Hepatocyte (in vitro differentiated cells): ENCODE results near the gene BSN. TPM values are rescaled to one million over a fixed set of nuclear protein-coding genes. Genes with fewer than 3 reads are reported as not detected.

Experiments used
- DNase-seq: peaks from one replicate; pipeline ENCODE4 v3.0.0-alpha.2; 2016; ENCODE audit warnings: low spot score
- H2AFZ ChIP-seq: fragments of 200-600 bp; sonication (generic); 2 replicates; pipeline ENCODE4 v1.6.0; 2016; ENCODE audit warnings: antibody characterized with exemption, mild to moderate bottlenecking
- H3K27ac ChIP-seq: fragments of 200-600 bp; sonication (generic); 2 replicates; pipeline ENCODE4 v1.5.1; 2016; ENCODE audit warnings: mild to moderate bottlenecking
- H3K27me3 ChIP-seq: fragments of 200-600 bp; sonication (generic); 2 replicates; pipeline ENCODE4 v1.6.1; 2016
- H3K36me3 ChIP-seq: fragments of 200-600 bp; sonication (generic); replicated peaks from 2 replicates; pipeline ENCODE4 v1.5.1; 2016; ENCODE audit warnings: low read depth; ENCODE audit not compliant: insufficient read depth
- H3K4me1 ChIP-seq: fragments of 200-600 bp; sonication (generic); 2 replicates; pipeline ENCODE4 v1.5.1; 2016; ENCODE audit warnings: mild to moderate bottlenecking, moderate library complexity; ENCODE audit not compliant: insufficient read depth
- H3K4me2 ChIP-seq: fragments of 200-600 bp; sonication (generic); 2 replicates; pipeline ENCODE4 v1.6.0; 2016
- H3K4me3 ChIP-seq: fragments of 200-600 bp; sonication (generic); 2 replicates; pipeline ENCODE4 v1.5.1; 2016; ENCODE audit warnings: mild to moderate bottlenecking
- H3K79me2 ChIP-seq: fragments of 200-600 bp; sonication (generic); 2 replicates; pipeline ENCODE4 v1.6.0; 2017; ENCODE audit warnings: mild to moderate bottlenecking
- H3K9me2 ChIP-seq: fragments of 200-600 bp; sonication (generic); replicated peaks from 2 replicates; pipeline ENCODE4 v1.6.0; 2017; ENCODE audit warnings: mild to moderate bottlenecking; ENCODE audit not compliant: insufficient read depth
- H3K9me3 ChIP-seq: fragments of 200-600 bp; sonication (generic); 2 replicates; pipeline ENCODE4 v1.5.1; 2016; ENCODE audit warnings: low read depth, mild to moderate bottlenecking
- H4K20me1 ChIP-seq: fragments of 200-600 bp; sonication (generic); 2 replicates; pipeline ENCODE4 v1.6.0; 2016; ENCODE audit warnings: mild to moderate bottlenecking; ENCODE audit not compliant: insufficient read depth, poor library complexity, severe bottlenecking
- EZH2 ChIP-seq: fragments of 200-600 bp; sonication (generic); IDR thresholded peaks from 2 replicates; pipeline ENCODE4 v1.6.1; 2016; ENCODE audit warnings: antibody characterized with exemption, mild to moderate bottlenecking, borderline replicate concordance
- EZH2phosphoT487 ChIP-seq: fragments of 200-600 bp; sonication (generic); IDR thresholded peaks from one replicate; pipeline ENCODE4 v1.6.1; 2018; ENCODE audit warnings: antibody characterized with exemption, mild to moderate bottlenecking, low read depth, moderate library complexity; ENCODE audit not compliant: unreplicated experiment, severe bottlenecking
- WGBS: methylation state at CpG from one replicate; pipeline ENCODE4 v1.1.6; 2016; ENCODE audit warnings: low lambda C conversion rate; ENCODE audit errors: missing lambda C conversion rate; 5-methylcytosine and 5-hydroxymethylcytosine counted together
- polyA plus RNA-seq: library from polyadenylated mRNA; unstranded; fragments of >200 nt; fragmentation: Nextera tagmentation; extraction: Ambion mirVana; gene quantifications from 2 replicates; pipeline ENCODE4 v1.2.1, GENCODE V29; 2016
- total RNA-seq: library from RNA; depleted of rRNA; stranded (reverse); fragments of >200 nt; gene quantifications from 2 replicates; pipeline ENCODE4 v1.2.3, GENCODE V29; 2014
- TF ChIP-seq, protein P1 (sequence below): fragments of 200-600 bp; sonication (generic); IDR thresholded peaks from 2 replicates; pipeline ENCODE4 v1.5.1; 2016; ENCODE audit warnings: antibody characterized with exemption, mild to moderate bottlenecking; ENCODE audit not compliant: poor library complexity

Gene BSN
- total and polyA plus RNA-seq, 2 experiments from 2014 or later, result 0.37 to 0.44 TPM

- H3K9me2 ChIP-seq, result no peaks in the 10 kb centered on the region
- no peaks in the 10 kb centered on the region for H3K36me3 ChIP-seq
- H4K20me1 ChIP-seq, result no peaks in the 10 kb centered on the region
- no peak overlapping the region for H3K27ac ChIP-seq
- no peak overlapping the region for H3K4me2 ChIP-seq
- H3K4me1 ChIP-seq, result peaks cover 10% of the 10 kb centered on the region
- no peaks in the 10 kb centered on the region for H3K9me3 ChIP-seq
- H2AFZ ChIP-seq, result no peak overlapping the region
- H3K4me3 ChIP-seq, result no peak overlapping the region
- DNase-seq, result no peak
- TF ChIP-seq EZH2 (no peak), EZH2phosphoT487 (no peak)
- TF ChIP-seq, protein P1, sequence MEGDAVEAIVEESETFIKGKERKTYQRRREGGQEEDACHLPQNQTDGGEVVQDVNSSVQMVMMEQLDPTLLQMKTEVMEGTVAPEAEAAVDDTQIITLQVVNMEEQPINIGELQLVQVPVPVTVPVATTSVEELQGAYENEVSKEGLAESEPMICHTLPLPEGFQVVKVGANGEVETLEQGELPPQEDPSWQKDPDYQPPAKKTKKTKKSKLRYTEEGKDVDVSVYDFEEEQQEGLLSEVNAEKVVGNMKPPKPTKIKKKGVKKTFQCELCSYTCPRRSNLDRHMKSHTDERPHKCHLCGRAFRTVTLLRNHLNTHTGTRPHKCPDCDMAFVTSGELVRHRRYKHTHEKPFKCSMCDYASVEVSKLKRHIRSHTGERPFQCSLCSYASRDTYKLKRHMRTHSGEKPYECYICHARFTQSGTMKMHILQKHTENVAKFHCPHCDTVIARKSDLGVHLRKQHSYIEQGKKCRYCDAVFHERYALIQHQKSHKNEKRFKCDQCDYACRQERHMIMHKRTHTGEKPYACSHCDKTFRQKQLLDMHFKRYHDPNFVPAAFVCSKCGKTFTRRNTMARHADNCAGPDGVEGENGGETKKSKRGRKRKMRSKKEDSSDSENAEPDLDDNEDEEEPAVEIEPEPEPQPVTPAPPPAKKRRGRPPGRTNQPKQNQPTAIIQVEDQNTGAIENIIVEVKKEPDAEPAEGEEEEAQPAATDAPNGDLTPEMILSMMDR, result no peak
- H3K27me3 ChIP-seq, result peaks cover 11% of the 10 kb centered on the region
- H3K79me2 ChIP-seq, result no peaks in the 10 kb centered on the region
Observed at GRCh38 chr3:49552087-49552486, 2.2 kb upstream of the BSN start.

DNA sequence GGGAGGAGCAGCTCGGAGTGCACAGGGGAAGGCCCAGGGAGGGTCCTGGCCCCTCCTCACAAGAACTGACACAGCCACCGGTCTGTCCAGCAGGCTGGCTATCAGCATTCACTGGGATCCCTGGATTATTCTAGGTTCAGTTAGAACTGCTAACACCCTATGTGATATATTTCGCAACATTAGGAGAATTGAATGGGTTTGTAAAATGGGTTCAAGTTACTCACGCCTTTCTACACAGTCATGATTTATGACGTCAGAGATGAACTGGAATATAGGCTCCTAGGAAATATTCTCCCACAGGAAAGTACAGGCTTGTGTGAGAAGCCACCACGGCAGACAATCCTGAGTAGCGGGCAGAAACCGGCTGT lies 969 bp upstream of the BSN start:
- no peak for DNase-seq
- Histone ChIP-seq H3K36me3 (no peaks in the 10 kb centered on the region), H3K9me3 (no peaks in the 10 kb centered on the region), H3K4me2 (peak overlapping the region; percentile 98), H3K79me2 (no peaks in the 10 kb centered on the region), H3K4me1 (peaks cover 10% of the 10 kb centered on the region), H2AFZ (no peak overlapping the region), H3K4me3 (peak overlapping the region; percentile 81), H3K27me3 (peaks cover 11% of the 10 kb centered on the region), H3K9me2 (no peaks in the 10 kb centered on the region), H3K27ac (no peak overlapping the region), H4K20me1 (no peaks in the 10 kb centered on the region)
- no peak for TF ChIP-seq EZH2phosphoT487
- no peak for TF ChIP-seq EZH2
- TF ChIP-seq, protein P1, result no peak
- 47% methylated on average over 8 of the region's 8 CpGs for WGBS

DNA sequence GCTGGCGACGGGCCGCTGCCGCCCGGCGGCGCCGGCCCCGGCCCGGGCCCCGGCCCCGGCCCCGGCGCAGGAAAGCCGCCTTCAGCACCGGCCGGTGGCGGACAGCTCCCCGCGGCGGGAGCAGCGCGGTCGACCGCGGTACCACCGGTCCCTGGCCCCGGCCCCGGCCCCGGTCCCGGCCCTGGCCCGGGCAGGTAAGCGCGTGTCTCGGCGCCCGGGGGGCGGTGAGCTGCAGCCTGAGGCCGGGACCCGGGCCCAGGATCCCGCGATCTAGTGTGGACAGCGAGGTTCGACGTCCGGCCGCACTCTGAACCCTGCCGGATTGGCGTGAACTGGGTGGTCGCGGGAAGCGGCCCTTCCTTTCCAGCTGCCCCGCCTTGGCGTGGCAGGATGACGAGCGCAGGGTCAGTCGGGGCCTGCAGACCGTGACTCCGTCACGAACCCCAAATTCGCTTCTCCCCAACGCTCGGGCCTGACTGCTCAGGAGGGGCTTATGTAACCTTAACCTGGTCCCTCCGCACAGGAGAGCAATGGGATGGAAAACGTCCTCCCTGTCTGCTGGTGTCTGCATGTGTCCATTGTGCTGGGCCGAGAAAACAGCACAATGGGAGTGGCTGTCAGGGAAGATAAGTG lies 472 bp downstream of the BSN start:
- peaks cover 10% of the 10 kb centered on the region for H3K4me1 ChIP-seq
- H3K9me2 ChIP-seq, result no peaks in the 10 kb centered on the region
- H3K79me2 ChIP-seq, result no peaks in the 10 kb centered on the region
- peak; percentile 85 for DNase-seq
- H3K4me2 ChIP-seq, result peak overlapping the region; percentile 99
- no peaks in the 10 kb centered on the region for H3K36me3 ChIP-seq
- H2AFZ ChIP-seq, result no peak overlapping the region
- H3K27me3 ChIP-seq, result peaks cover 11% of the 10 kb centered on the region
- H3K9me3 ChIP-seq, result no peaks in the 10 kb centered on the region
- H3K4me3 ChIP-seq, result peak overlapping the region; percentile 42
- H4K20me1 ChIP-seq, result no peaks in the 10 kb centered on the region
- TF ChIP-seq EZH2 (no peak), EZH2phosphoT487 (no peak)
- TF ChIP-seq, protein P1, result no peak
- 2% methylated on average over 40 of the region's 66 CpGs for WGBS
- H3K27ac ChIP-seq, result no peak overlapping the region
